GM18511 (cell line): ENCODE data around the gene GIPR.
"Not testable (repeated sequence)": the region's sequence is repeated elsewhere in the genome, so short reads cannot be mapped to it uniquely, and the experiment has no call there.

Source experiments
- ATAC-seq: cut with Tn5 transposase; IDR thresholded peaks from one replicate; pipeline ENCODE4 v1.9.1; 2021; ENCODE audit warnings: mild to moderate bottlenecking, moderate library complexity; ENCODE audit not compliant: unreplicated experiment

GIPR gene

GRCh38 chr19:45645631-45646344, 22.2 kb upstream of the GIPR start:
- peak; percentile 41 for ATAC-seq

- ATAC-seq = no peak
Observed at GRCh38 chr19:45646345-45646698, 21.7 kb upstream of the GIPR start.

GRCh38 chr19:45650722-45651121, 17.3 kb upstream of the GIPR start:
- no peak for ATAC-seq

- no peak for ATAC-seq
Observed at GRCh38 chr19:45653634-45654033, 14.4 kb upstream of the GIPR start.

- no peak for ATAC-seq
Observed at GRCh38 chr19:45655073-45655472, 12.9 kb upstream of the GIPR start.

- no peak for ATAC-seq
Observed at GRCh38 chr19:45657520-45658167, 10.4 kb upstream of the GIPR start.

- no peak for ATAC-seq
Observed at GRCh38 chr19:45659096-45659729, 8.8 kb upstream of the GIPR start.

- ATAC-seq = no peak
Observed at GRCh38 chr19:45660636-45661035, 7.4 kb upstream of the GIPR start.

GRCh38 chr19:45663800-45664199, 4.2 kb upstream of the GIPR start:
- no peak for ATAC-seq

GRCh38 chr19:45664575-45664974, 3.4 kb upstream of the GIPR start:
- ATAC-seq = no peak

- ATAC-seq = peak; percentile 15
Observed at GRCh38 chr19:45668342-45668871, 386 bp downstream of the GIPR start.

- ATAC-seq = peak; percentile 54
Observed at GRCh38 chr19:45670670-45671453, 2.8 kb downstream of the GIPR start.

- ATAC-seq = no peak
Observed at GRCh38 chr19:45674946-45675345, 6.9 kb downstream of the GIPR start.

- peak; percentile 20 for ATAC-seq
Observed at GRCh38 chr19:45676851-45677263, 8.8 kb downstream of the GIPR start.

GRCh38 chr19:45677351-45678230, 9.6 kb downstream of the GIPR start:
- ATAC-seq = peak; percentile 61

GRCh38 chr19:45681391-45682015, 13.5 kb downstream of the GIPR start:
- ATAC-seq = peak; percentile 74

- ATAC-seq = no peak
Observed at GRCh38 chr19:45682117-45682516, 14.1 kb downstream of the GIPR start.

GRCh38 chr19:45682908-45683307, 14.9 kb downstream of the GIPR start:
- no peak for ATAC-seq

GRCh38 chr19:45685045-45685444, 17.0 kb downstream of the GIPR start:
- not testable (repeated sequence) for ATAC-seq

GRCh38 chr19:45687599-45687998, 19.6 kb downstream of the GIPR start:
- no peak for ATAC-seq
